ENCODE data around the gene CIBAR2. TPM values are rescaled to one million over a fixed set of nuclear protein-coding genes. Genes with fewer than 3 reads are reported as not detected.

Gene CIBAR2
- total RNA-seq, 2 donors from 2014 or later = not detected

DNA sequence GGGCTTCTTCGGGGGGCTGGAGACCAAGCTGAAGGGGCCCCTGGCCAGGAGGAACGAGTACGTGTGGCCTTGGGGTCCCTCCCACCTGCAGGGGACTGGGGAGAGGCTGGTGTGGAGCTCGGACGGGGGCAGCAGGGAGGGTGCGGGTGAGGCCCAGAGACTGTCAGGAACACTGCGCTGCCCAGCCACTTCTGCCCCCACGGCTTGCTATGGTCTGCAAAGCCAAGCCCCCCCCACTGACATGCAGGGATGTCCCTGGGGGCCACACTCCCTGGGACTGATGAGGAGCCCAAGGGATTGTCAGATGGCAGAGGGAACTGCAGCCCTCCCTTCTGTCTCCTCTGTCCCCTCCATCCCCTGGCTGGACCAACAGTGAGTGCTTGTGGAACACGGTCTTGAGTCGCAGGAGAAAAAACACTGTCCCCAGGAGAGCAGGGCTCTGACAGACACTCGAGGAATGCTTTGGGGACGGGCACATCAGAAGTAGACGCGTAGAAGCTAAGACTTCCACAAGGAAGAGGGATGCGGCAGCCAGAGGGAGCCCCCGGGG, 34.6 kb downstream of the CIBAR2 start:
- H3K4me3 Mint-ChIP-seq = no peak overlapping the region

DNA sequence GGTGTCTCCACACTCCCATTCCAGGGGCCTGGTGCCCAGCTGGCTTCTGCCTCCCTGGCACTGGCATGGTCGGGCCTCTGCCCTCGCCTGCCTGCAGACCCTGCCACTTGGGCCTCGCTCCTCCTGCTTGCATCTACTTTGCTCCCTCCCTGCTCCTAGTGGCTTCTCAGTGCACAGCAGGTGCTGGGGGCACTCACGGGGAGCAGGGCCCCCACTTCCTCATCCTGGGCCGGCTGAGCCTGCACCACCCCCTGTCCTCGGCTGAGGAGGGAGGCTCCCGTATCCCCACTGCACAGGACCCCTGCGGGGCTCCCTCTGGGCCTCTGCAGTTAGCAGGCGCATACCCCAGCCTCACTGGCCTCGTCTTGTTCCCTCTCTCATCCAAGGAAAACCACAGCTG, 35.2 kb downstream of the CIBAR2 start:
- Mint-ChIP-seq H3K4me1 (no peaks in the 10 kb centered on the region), H3K36me3 (ENCODE audit: low read depth) (peaks cover 5% of the 10 kb centered on the region), H3K27me3 (no peaks in the 10 kb centered on the region), H3K27ac (no peak overlapping the region), H3K4me3 (no peak overlapping the region)
- DNase-seq (no peak), ATAC-seq (no peak)
- no peaks in the 10 kb centered on the region for H3K9me3 ChIP-seq (ENCODE audit: control insufficient read depth, low read length, poor library complexity, severe bottlenecking)

More for the DNA sequence above, 34.6 kb downstream of the CIBAR2 start:
- peaks cover 5% of the 10 kb centered on the region for H3K36me3 Mint-ChIP-seq (ENCODE audit: low read depth)
- no peaks in the 10 kb centered on the region for H3K27me3 Mint-ChIP-seq
- no peaks in the 10 kb centered on the region for H3K9me3 ChIP-seq (ENCODE audit: control insufficient read depth, low read length, poor library complexity, severe bottlenecking)
- H3K27ac Mint-ChIP-seq = no peak overlapping the region
- ATAC-seq (no peak), DNase-seq (no peak)
- no peaks in the 10 kb centered on the region for H3K4me1 Mint-ChIP-seq

DNA sequence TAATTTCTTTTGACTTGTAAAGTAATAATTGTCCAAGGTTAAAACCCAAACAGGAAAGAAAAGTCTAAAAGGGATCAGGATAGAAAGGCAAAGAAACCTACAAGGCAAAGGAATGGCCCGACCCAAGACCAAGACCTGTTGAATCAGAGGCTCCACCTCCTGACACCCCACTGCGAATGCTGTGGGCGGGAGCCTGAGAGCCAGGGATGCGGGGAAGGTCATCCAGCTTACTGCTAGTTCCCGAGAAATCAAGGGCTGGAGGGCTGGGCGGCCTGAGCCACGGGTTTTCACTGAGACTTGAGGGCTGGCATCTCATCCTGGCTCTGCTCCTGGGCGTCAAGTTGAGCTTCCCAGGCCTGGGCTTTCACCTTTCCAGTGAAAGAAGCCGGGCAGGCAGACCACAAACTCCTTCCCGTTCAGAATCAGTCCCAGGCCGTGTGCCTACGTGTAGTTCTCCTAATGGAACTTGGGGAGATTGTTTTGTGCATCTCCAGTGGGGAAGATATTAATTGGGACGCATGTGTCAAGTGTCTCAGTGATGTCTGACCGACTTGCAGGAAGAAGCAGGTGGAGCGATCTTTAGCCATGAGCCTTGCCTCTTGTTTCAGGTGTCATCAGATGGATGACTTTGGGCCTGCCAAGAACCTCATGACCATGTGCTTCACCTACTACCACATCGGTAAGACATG, 36.9 kb downstream of the CIBAR2 start:
- Mint-ChIP-seq H3K36me3 (ENCODE audit: low read depth) (peaks cover 9% of the 10 kb centered on the region), H3K27ac (peak overlapping the region; percentile 54), H3K4me3 (no peak overlapping the region), H3K4me1 (peaks cover 2% of the 10 kb centered on the region), H3K27me3 (no peaks in the 10 kb centered on the region)
- ATAC-seq (no peak), DNase-seq (no peak)
- H3K9me3 ChIP-seq (ENCODE audit: control insufficient read depth, low read length, poor library complexity, severe bottlenecking) = no peaks in the 10 kb centered on the region

DNA sequence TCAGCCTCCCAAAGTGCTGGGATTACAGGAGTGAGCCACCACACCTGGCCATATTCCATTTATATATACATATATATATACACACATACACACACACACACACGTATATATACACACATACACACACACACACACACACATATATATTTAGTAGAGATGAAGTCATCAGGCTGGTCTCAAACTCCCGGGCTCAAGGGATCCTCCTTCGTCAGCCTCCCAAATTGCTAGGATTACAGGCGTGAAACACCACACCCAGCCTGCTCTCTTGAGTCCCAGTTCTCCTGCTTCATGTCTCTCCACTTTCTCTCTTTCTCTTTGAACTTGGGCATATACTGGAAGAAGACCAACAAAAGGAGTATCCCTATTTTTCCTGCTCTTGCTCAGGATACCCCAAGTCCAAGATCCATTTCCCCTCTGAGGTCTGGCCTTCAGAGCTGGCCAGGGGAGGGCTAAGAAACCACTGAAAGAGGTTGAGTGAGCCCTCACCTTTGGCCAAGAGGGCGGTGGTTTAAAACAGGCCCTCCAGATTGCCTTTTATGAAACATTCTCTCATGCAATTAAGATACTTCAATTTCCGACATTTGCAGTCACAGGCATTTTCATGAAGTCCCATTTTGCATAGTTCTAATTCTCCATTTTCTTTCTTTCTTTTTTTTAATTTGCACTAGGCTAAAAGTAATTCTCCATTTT, 37.9 kb downstream of the CIBAR2 start:
- Mint-ChIP-seq H3K4me3 (no peak overlapping the region), H3K36me3 (ENCODE audit: low read depth) (peaks cover 9% of the 10 kb centered on the region), H3K4me1 (peaks cover 2% of the 10 kb centered on the region), H3K27ac (peak overlapping the region; percentile 69), H3K27me3 (no peaks in the 10 kb centered on the region)
- no peaks in the 10 kb centered on the region for H3K9me3 ChIP-seq (ENCODE audit: control insufficient read depth, low read length, poor library complexity, severe bottlenecking)
- DNase-seq (no peak), ATAC-seq (no peak)

DNA sequence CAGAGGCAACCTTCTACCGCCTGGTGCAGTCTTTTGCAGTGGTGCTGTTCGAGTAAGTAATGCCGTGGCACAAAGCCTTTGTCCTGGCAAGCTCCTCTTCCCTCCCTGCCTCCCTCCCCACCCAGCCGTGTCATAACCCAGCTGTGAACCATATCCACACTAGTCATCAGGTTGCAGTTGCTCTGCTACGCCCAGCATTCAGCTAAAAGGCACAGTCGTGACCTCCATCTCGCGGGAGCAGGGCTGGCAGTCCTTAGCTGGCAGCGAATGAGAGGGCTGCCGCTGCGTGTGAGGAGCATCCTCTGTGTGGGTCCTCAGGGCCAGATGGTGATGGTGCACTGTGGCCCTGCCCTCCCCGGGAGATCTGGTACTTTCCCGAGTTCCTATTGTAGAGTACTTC, 39.3 kb downstream of the CIBAR2 start:
- no peak overlapping the region for H3K4me3 Mint-ChIP-seq
- ATAC-seq (no peak), DNase-seq (no peak)
- H3K27me3 Mint-ChIP-seq = no peaks in the 10 kb centered on the region
- no peaks in the 10 kb centered on the region for H3K9me3 ChIP-seq (ENCODE audit: control insufficient read depth, low read length, poor library complexity, severe bottlenecking)
- peaks cover 9% of the 10 kb centered on the region for H3K36me3 Mint-ChIP-seq (ENCODE audit: low read depth)
- no peak overlapping the region for H3K27ac Mint-ChIP-seq
- H3K4me1 Mint-ChIP-seq = peaks cover 2% of the 10 kb centered on the region

DNA sequence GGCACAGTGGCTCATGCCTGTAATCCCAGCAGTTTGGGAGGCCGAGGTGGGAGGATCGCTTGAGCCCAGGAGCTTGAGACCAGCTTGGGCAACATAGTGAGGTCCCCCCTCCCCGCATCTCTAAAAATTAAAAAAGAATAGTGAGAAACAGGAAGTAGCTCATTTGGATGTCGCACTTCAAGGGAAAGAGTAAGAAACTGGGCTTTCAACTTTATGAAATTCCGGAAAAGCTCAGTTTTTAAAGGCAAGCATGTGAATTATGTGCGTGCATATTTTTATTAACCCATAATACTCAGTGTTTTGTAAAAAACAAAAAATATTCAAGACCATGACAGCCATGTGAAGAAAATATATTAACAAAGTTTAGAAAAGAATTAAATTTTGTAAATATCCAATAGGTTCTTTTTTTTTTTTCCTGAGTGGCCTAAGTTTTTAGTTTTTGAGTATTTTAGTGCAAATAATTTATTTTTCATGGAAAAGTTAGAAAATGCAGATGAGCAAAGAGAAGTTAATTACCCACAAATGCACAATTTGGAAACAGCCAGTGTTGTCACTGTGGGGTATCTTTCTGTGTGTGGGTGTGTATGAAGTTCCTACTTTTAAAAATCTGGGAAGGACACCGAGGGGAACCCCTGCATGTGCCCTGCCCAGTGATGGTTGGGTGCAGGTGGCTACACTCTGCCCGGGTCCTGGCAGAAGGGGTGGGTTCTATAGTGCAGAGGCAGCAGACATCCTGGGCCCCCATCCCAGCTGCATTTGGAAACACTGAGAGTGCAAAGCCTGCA, 40.0 kb downstream of the CIBAR2 start:
- no peak for DNase-seq
- Mint-ChIP-seq H3K36me3 (ENCODE audit: low read depth) (peaks cover 7% of the 10 kb centered on the region), H3K4me1 (peaks cover 2% of the 10 kb centered on the region), H3K27me3 (no peaks in the 10 kb centered on the region), H3K27ac (no peak overlapping the region), H3K4me3 (no peak overlapping the region)
- no peaks in the 10 kb centered on the region for H3K9me3 ChIP-seq (ENCODE audit: control insufficient read depth, low read length, poor library complexity, severe bottlenecking)
- ATAC-seq = no peak

DNA sequence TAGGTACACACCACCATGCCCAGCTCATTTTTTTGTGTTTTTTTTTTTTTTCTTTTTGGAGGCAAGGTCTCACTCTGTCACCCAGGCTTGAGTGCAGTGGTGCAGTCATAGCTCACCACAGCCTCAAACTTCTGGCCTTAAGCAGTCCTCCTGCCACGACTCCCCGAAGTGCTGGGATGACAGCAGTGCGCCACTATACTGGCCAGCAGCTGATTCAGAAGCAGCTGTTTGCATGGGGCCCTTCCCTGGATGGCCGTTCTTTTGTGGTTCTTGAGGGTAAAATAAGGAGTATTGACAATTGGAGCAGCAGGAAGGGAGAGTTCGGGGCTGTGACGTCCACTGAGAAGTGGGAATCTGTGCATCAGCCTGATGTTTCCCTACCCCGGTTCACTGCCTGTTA, 43.1 kb downstream of the CIBAR2 start:
- no peaks in the 10 kb centered on the region for H3K27me3 Mint-ChIP-seq
- no peak for ATAC-seq
- H3K4me3 Mint-ChIP-seq = no peak overlapping the region
- H3K4me1 Mint-ChIP-seq = peaks cover 7% of the 10 kb centered on the region
- H3K9me3 ChIP-seq (ENCODE audit: control insufficient read depth, low read length, poor library complexity, severe bottlenecking) = no peaks in the 10 kb centered on the region
- H3K36me3 Mint-ChIP-seq (ENCODE audit: low read depth) = peaks cover 11% of the 10 kb centered on the region
- H3K27ac Mint-ChIP-seq = no peak overlapping the region
- no peak for DNase-seq

DNA sequence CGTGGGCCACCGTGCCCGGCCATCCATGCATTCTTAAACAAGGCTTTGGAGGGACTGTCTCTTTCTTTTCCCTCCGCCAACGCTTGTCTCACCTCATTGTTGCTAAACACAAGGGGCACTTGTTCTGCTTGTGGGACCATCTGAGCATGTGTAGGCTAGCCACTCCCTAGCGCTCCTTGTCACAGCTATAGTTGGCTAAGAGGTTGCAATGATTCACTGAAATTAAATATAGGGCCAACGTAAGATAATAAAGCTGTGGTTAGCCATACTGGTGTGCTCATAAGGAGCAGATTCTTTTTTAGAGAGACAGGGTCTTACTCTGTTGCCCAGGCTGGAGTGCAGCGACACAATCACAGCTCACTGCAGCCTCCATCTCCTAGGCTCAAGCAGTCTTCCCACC, 43.5 kb downstream of the CIBAR2 start:
- no peak for ATAC-seq

DNA sequence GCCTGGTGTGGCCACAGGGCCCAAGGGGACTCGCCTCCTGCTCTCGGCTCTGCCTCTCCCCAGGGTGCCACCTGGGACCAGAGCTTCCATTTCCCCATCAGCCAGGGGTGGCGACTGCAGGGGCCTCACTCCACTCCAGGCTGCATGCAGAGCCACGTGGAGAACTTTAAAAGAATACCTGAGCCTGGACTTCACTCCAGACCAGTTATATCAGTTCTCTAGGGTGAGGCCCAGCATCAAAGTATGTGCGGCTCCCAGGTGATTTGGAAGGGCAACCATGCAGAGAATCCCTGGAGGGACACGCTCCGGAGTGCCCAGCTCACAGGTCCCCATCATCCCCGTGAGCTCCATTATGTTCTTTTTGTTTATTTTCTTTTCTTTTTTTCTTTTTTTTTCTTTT, 44.8 kb downstream of the CIBAR2 start:
- no peaks in the 10 kb centered on the region for H3K9me3 ChIP-seq (ENCODE audit: control insufficient read depth, low read length, poor library complexity, severe bottlenecking)
- H3K4me1 Mint-ChIP-seq = peaks cover 10% of the 10 kb centered on the region
- ATAC-seq (no peak), DNase-seq (no peak)
- no peak overlapping the region for H3K4me3 Mint-ChIP-seq
- peaks cover 11% of the 10 kb centered on the region for H3K36me3 Mint-ChIP-seq (ENCODE audit: low read depth)
- no peaks in the 10 kb centered on the region for H3K27me3 Mint-ChIP-seq
- H3K27ac Mint-ChIP-seq = no peak overlapping the region

More for the DNA sequence above, 43.5 kb downstream of the CIBAR2 start:
- Mint-ChIP-seq H3K4me1 (peaks cover 7% of the 10 kb centered on the region), H3K27me3 (no peaks in the 10 kb centered on the region), H3K36me3 (ENCODE audit: low read depth) (peaks cover 11% of the 10 kb centered on the region), H3K4me3 (no peak overlapping the region), H3K27ac (no peak overlapping the region)
- no peak for DNase-seq
- no peaks in the 10 kb centered on the region for H3K9me3 ChIP-seq (ENCODE audit: control insufficient read depth, low read length, poor library complexity, severe bottlenecking)

DNA sequence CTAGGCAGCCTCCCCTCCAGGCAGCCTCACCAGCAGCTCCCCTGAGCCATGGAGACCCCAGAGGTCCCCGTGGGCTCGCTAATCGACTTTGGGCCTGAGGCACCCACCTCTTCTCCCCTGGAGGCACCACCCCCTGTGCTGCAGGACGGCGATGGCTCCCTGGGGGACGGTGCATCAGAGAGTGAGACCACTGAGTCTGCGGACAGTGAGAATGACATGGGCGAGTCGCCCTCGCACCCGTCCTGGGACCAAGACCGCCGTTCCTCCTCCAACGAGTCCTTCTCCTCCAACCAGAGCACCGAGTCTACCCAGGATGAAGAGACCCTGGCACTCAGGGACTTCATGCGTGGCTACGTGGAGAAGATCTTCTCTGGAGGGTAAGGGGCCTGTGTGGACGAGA, 45.2 kb downstream of the CIBAR2 start:
- no peak for ATAC-seq
- no peak for DNase-seq
- Mint-ChIP-seq H3K36me3 (ENCODE audit: low read depth) (peaks cover 11% of the 10 kb centered on the region), H3K27ac (no peak overlapping the region), H3K27me3 (no peaks in the 10 kb centered on the region), H3K4me1 (peaks cover 11% of the 10 kb centered on the region), H3K4me3 (no peak overlapping the region)
- no peaks in the 10 kb centered on the region for H3K9me3 ChIP-seq (ENCODE audit: control insufficient read depth, low read length, poor library complexity, severe bottlenecking)

DNA sequence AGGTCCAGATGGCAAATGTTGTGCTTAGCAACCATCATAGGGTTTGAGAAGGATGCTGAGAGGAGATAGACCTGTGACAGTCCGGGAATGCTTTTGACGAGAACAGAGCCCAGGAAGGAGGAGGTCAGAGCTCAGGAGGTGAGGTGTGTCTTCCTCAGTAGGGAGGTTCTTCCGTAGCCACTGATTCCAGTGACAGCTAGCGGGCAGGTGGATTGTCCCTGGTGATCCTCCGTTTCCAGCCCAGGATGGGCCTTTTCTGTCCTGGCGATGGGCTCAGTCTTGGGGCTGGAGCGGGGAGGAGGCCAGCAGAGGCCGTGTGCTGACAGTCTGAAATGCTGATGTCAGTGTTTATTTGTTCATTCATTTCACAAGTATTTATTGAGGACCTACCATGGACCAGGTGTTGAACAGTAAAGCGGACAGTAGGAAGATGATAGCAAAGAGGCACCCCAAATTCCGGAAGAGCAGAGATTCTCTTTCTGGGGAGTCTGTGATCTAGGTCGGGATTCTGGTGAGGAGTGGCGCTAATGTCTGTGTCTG, 45.9 kb downstream of the CIBAR2 start:
- Mint-ChIP-seq H3K4me1 (peaks cover 11% of the 10 kb centered on the region), H3K27me3 (no peaks in the 10 kb centered on the region), H3K4me3 (no peak overlapping the region), H3K27ac (no peak overlapping the region), H3K36me3 (ENCODE audit: low read depth) (peaks cover 8% of the 10 kb centered on the region)
- DNase-seq (no peak), ATAC-seq (no peak)
- no peaks in the 10 kb centered on the region for H3K9me3 ChIP-seq (ENCODE audit: control insufficient read depth, low read length, poor library complexity, severe bottlenecking)

DNA sequence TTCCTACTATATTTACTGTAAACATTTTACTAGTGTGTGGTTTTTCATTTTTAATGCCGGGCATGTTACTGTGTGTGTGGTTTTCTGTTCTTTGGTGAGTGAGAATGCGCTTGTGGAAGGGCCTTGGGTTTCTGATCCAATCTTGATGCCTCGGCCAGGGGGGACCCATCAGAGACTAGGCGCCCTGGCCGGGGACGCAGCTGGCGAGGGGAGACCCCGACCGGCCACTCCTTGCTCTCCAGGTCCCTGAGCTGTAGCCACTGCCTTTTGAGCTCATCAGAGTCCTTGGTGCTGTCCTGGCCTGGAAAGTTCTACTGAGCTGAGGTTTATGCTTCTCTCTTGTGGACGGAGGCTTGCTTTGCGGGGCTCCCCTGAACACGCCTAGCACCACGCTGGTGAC, 47.2 kb downstream of the CIBAR2 start:
- no peaks in the 10 kb centered on the region for H3K27me3 Mint-ChIP-seq
- H3K27ac Mint-ChIP-seq = no peak overlapping the region
- no peak overlapping the region for H3K4me3 Mint-ChIP-seq
- ATAC-seq (no peak), DNase-seq (no peak)
- no peaks in the 10 kb centered on the region for H3K9me3 ChIP-seq (ENCODE audit: control insufficient read depth, low read length, poor library complexity, severe bottlenecking)
- H3K36me3 Mint-ChIP-seq (ENCODE audit: low read depth) = peaks cover 4% of the 10 kb centered on the region
- H3K4me1 Mint-ChIP-seq = peaks cover 11% of the 10 kb centered on the region

DNA sequence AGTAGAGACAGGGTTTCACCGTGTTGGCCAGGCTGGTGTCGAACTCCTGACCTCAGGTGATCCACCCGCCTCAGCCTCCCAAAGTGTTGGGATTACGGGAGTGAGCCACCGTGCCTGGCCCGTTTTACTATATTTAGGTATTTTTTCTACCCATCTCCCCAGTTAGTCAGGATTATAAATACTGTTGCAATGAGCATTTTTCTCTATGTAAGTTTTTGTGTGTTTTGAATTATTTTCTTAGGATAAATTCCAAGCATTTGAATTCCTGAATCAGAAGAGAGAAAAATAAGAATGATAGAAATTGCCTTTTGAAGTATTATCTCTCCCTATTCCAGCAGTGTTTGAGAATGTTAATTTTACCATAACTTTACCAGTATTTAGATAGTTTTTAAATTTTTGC, 48.1 kb downstream of the CIBAR2 start:
- peaks cover 11% of the 10 kb centered on the region for H3K4me1 Mint-ChIP-seq
- no peaks in the 10 kb centered on the region for H3K9me3 ChIP-seq (ENCODE audit: control insufficient read depth, low read length, poor library complexity, severe bottlenecking)
- peaks cover 4% of the 10 kb centered on the region for H3K36me3 Mint-ChIP-seq (ENCODE audit: low read depth)
- no peak overlapping the region for H3K4me3 Mint-ChIP-seq
- no peak overlapping the region for H3K27ac Mint-ChIP-seq
- no peaks in the 10 kb centered on the region for H3K27me3 Mint-ChIP-seq
- DNase-seq = no peak
- no peak for ATAC-seq
